ENCODE measurements around the gene CIB2. TPM values are rescaled to one million over a fixed set of nuclear protein-coding genes. Genes with fewer than 3 reads are reported as not detected.

CIB2 gene
- polyA plus RNA-seq, 1 of the 3 experiments (the other 2 are of a cell fraction), result 39.6 TPM

DNA sequence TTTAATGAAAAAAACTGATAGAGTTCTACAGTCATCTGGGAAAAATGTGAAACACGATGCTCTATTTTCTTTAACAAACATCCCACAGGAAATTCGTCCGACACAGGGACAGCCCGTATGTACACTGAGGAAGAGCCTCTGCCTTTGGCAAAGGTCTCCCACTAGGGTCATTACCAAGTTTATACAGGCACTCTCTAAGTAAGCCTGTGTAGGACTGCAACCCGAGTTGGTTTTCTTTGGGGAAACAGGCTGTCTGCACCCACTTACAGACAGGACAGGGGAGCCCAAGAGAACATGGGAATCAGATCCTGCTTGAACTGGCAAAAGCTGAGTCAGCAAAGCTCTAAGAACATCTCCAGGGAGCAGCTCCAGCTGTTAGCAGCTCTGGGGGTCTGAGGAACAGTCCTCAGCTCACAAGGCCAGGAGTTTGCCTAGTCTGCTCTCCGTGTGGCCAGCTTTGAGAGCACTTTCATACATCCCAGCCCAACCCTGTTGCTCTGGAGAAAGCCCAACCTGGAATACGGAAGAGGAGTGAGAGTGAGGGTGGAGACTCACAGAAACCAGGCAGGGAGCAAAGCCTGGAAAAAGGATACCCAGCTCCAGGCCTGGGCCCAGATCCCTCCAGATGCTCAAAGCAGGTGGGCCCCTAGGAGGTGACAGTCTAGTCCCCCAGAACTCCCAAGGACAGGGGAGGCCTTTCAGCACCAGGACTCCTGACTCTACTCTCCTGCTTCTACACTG, 55.6 kb downstream of the CIB2 start:
- no peaks in the 10 kb centered on the region for H3K27me3 ChIP-seq (ENCODE audit: insufficient read depth)
- H4K20me1 ChIP-seq (ENCODE audit: insufficient read depth), result no peaks in the 10 kb centered on the region; the same call in 1 of the 2 replicates
- ChIA-PET CTCF (interaction anchor here (0.8 to 2.0 kb wide), 9 partner anchors 8 to 116 kb away, joined by 3 to 8 read pairs (median 3); no protein-coding TSS in a partner anchor), POLR2A (interaction anchor here (0.8 to 1.6 kb wide), 2 partner anchors 8 to 108 kb away, joined by 3 to 4 read pairs; no protein-coding TSS in a partner anchor)
- peak overlapping the region; percentile 83 for H3K4me2 ChIP-seq
- no peaks in the 10 kb centered on the region for H3K9me3 ChIP-seq
- H3K79me2 ChIP-seq (ENCODE audit: insufficient read depth), result peaks cover 63% of the 10 kb centered on the region
- H3K27ac ChIP-seq (ENCODE audit: low read depth in 2 of 2, low read length in 1 of 2), result peak overlapping the region; percentile 78 to 99
- DNase-seq, result no peak
- H3K9ac ChIP-seq, result peak overlapping the region; percentile 75
- peak overlapping the region; percentile 75 to 89 for H3K4me3 ChIP-seq (ENCODE audit: low read depth in 2 of 2, low read length in 1 of 2)
- TF ChIP-seq, protein P1, sequence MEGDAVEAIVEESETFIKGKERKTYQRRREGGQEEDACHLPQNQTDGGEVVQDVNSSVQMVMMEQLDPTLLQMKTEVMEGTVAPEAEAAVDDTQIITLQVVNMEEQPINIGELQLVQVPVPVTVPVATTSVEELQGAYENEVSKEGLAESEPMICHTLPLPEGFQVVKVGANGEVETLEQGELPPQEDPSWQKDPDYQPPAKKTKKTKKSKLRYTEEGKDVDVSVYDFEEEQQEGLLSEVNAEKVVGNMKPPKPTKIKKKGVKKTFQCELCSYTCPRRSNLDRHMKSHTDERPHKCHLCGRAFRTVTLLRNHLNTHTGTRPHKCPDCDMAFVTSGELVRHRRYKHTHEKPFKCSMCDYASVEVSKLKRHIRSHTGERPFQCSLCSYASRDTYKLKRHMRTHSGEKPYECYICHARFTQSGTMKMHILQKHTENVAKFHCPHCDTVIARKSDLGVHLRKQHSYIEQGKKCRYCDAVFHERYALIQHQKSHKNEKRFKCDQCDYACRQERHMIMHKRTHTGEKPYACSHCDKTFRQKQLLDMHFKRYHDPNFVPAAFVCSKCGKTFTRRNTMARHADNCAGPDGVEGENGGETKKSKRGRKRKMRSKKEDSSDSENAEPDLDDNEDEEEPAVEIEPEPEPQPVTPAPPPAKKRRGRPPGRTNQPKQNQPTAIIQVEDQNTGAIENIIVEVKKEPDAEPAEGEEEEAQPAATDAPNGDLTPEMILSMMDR (IDR thresholded peaks at IDR 0.05), result 0 out of 2 replicates have a peak, but pooled peaks have one; percentile 6
- TF ChIP-seq CHD2 (IDR thresholded peaks at IDR 0.05; ENCODE audit: low read length, partially characterized antibody), result no peak
- peak; percentile 61; the same call in 1 of the 2 replicates for TF ChIP-seq FOSL2 (IDR thresholded peaks at IDR 0.05; ENCODE audit: borderline replicate concordance, low read depth)
- TF ChIP-seq, protein P2, sequence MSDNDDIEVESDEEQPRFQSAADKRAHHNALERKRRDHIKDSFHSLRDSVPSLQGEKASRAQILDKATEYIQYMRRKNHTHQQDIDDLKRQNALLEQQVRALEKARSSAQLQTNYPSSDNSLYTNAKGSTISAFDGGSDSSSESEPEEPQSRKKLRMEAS (IDR thresholded peaks at IDR 0.05; ENCODE audit: low read depth), result peak; percentile 29; the same call in 1 of the 2 replicates
- peak; percentile 67; the same call in 1 of the 2 replicates for TF ChIP-seq JUND (IDR thresholded peaks at IDR 0.05)
- no peak for TF ChIP-seq SMC3 (IDR thresholded peaks at IDR 0.05; ENCODE audit: low read depth, low read length)
- 0 out of 2 replicates have a peak, but pooled peaks have one; percentile 34 for TF ChIP-seq TEAD4 (IDR thresholded peaks at IDR 0.05; ENCODE audit: borderline replicate concordance, insufficient read depth)
- TF ChIP-seq RXRA (IDR thresholded peaks at IDR 0.05; ENCODE audit: borderline replicate concordance, low read depth), result no peak
- peak; percentile 63; the same call in 1 of the 2 replicates for TF ChIP-seq TAF1 (IDR thresholded peaks at IDR 0.05; ENCODE audit: borderline replicate concordance, low read depth, low read length)
- no peak for TF ChIP-seq TCF12 (IDR thresholded peaks at IDR 0.05)
- TF ChIP-seq FOXJ3 (CRISPR knock-in tag; IDR thresholded peaks at IDR 0.05), result no peak
- peaks cover 0 to 7% of the 10 kb centered on the region in 2 experiments for H3K36me3 ChIP-seq (replicated peaks in 1 of 2; ENCODE audit: control insufficient read depth in 1 of 2, insufficient read depth in 2 of 2, low read length in 1 of 2)
- H3F3A ChIP-seq (replicated peaks; ENCODE audit: insufficient read depth), result peaks cover 32% of the 10 kb centered on the region
- peaks cover 20 to 24% of the 10 kb centered on the region in 2 experiments for H3K4me1 ChIP-seq (ENCODE audit: control insufficient read depth in 1 of 2, insufficient read depth in 2 of 2, low read depth in 1 of 2, low read length in 1 of 2)
- H3K9me2 ChIP-seq, result no peaks in the 10 kb centered on the region
- 13% methylated on average over 7 of the region's 7 CpGs for WGBS (ENCODE audit: low lambda C conversion rate)
- no peak overlapping the region for H2AFZ ChIP-seq (ENCODE audit: low read depth)

DNA sequence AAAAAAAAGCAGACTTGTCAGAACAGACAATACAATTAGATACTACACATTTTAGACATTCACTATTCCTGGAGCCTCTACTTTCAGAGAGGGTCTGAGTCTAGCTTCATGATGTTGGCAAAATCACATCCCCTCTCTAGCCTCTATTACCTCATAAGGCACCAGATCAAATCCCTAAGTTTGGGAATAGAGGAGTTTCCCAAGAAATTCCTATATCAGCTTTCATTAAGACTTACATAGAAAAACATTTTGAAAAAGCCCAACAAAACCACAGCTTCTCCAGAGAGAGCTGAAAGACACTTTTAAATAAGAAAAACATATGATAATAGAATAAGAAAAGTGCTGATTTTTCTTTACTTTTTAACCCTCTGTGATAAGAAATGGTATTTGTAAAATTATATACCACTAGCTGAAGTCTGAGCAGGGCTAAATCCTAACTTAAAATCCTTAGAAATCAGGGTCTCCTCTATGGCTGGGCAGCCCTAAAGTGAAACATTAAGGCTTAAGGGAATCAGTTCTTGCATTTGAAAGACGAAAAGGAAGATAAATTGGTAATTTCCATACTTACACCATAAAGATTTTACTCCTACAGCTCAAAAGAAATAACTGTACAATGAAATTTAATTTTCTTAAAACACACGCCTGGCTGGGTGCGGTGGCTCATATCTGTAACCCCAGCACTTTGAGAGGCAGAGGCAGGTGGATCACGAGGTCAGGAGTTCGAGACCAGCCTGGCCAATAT, 58.0 kb downstream of the CIB2 start:
- 92% methylated on average over 5 of the region's 5 CpGs for WGBS (ENCODE audit: low lambda C conversion rate)
- Histone ChIP-seq H3K27ac (ENCODE audit: low read depth in 2 of 2, low read length in 1 of 2) (peak overlapping the region in 1 of 2 experiments; percentile 31; a peak in 1 of 4 replicates), H3K79me2 (ENCODE audit: insufficient read depth) (peaks cover 87% of the 10 kb centered on the region), H3K4me2 (peak overlapping the region; percentile 42; the same call in 1 of the 2 replicates), H3F3A (replicated peaks; ENCODE audit: insufficient read depth) (peaks cover 37% of the 10 kb centered on the region), H4K20me1 (ENCODE audit: insufficient read depth) (peaks cover 4% of the 10 kb centered on the region; the same call in 1 of the 2 replicates), H3K9me3 (no peaks in the 10 kb centered on the region), H3K4me1 (ENCODE audit: control insufficient read depth in 1 of 2, insufficient read depth in 2 of 2, low read depth in 1 of 2, low read length in 1 of 2) (peaks cover 45% of the 10 kb centered on the region in 2 experiments), H3K36me3 (replicated peaks in 1 of 2; ENCODE audit: control insufficient read depth in 1 of 2, insufficient read depth in 2 of 2, low read length in 1 of 2) (peaks cover 0 to 7% of the 10 kb centered on the region in 2 experiments), H3K9ac (no peak overlapping the region), H3K9me2 (no peaks in the 10 kb centered on the region), H2AFZ (ENCODE audit: low read depth) (no peak overlapping the region), H3K27me3 (ENCODE audit: insufficient read depth) (no peaks in the 10 kb centered on the region), H3K4me3 (ENCODE audit: low read depth in 2 of 2, low read length in 1 of 2) (no peak overlapping the region)
- POLR2A ChIA-PET, result no interaction called here
- DNase-seq, result no peak
- CTCF ChIA-PET, result interaction anchor here (0.7 to 3.5 kb wide), 3 partner anchors 35 to 114 kb away, joined by 3 to 9 read pairs (median 4); no protein-coding TSS in a partner anchor
- no peak for TF ChIP-seq FOXM1 (IDR thresholded peaks at IDR 0.05; ENCODE audit: low read depth)
- TF ChIP-seq TEAD4 (IDR thresholded peaks at IDR 0.05; ENCODE audit: borderline replicate concordance, insufficient read depth), result no peak
- TF ChIP-seq GABPA (IDR thresholded peaks at IDR 0.05; ENCODE audit: low read depth), result no peak
- TF ChIP-seq GATA2 (CRISPR knock-in tag; IDR thresholded peaks at IDR 0.05), result no peak
- TF ChIP-seq, protein P3, sequence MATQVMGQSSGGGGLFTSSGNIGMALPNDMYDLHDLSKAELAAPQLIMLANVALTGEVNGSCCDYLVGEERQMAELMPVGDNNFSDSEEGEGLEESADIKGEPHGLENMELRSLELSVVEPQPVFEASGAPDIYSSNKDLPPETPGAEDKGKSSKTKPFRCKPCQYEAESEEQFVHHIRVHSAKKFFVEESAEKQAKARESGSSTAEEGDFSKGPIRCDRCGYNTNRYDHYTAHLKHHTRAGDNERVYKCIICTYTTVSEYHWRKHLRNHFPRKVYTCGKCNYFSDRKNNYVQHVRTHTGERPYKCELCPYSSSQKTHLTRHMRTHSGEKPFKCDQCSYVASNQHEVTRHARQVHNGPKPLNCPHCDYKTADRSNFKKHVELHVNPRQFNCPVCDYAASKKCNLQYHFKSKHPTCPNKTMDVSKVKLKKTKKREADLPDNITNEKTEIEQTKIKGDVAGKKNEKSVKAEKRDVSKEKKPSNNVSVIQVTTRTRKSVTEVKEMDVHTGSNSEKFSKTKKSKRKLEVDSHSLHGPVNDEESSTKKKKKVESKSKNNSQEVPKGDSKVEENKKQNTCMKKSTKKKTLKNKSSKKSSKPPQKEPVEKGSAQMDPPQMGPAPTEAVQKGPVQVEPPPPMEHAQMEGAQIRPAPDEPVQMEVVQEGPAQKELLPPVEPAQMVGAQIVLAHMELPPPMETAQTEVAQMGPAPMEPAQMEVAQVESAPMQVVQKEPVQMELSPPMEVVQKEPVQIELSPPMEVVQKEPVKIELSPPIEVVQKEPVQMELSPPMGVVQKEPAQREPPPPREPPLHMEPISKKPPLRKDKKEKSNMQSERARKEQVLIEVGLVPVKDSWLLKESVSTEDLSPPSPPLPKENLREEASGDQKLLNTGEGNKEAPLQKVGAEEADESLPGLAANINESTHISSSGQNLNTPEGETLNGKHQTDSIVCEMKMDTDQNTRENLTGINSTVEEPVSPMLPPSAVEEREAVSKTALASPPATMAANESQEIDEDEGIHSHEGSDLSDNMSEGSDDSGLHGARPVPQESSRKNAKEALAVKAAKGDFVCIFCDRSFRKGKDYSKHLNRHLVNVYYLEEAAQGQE (IDR thresholded peaks at IDR 0.05; ENCODE audit: low read depth, low read length), result no peak
- no peak for TF ChIP-seq NFIC (IDR thresholded peaks at IDR 0.05; ENCODE audit: borderline replicate concordance)
- TF ChIP-seq TCF12 (IDR thresholded peaks at IDR 0.05), result no peak
- TF ChIP-seq RXRA (IDR thresholded peaks at IDR 0.05; ENCODE audit: borderline replicate concordance, low read depth), result no peak
- no peak for TF ChIP-seq POLR2AphosphoS5 (IDR thresholded peaks at IDR 0.05; ENCODE audit: low read depth, low read length)
- no peak for TF ChIP-seq MXI1 (IDR thresholded peaks at IDR 0.05; ENCODE audit: low read depth, low read length)
- no peak for TF ChIP-seq NRF1 (IDR thresholded peaks at IDR 0.05; ENCODE audit: low read depth, low read length)
- no peak for TF ChIP-seq FOXJ3 (CRISPR knock-in tag; IDR thresholded peaks at IDR 0.05)
